ENCODE data around the gene RTP5. TPM values are rescaled to one million over a fixed set of nuclear protein-coding genes. Genes with fewer than 3 reads are reported as not detected.

The RTP5 gene
- total and polyA plus RNA-seq, 7 donors: 0.16 to 0.19 TPM; not detected in 5

- Histone ChIP-seq H3K4me3 (no peak overlapping the region), H3K27me3 (peaks cover 10 to 82% (median 43%) of the 10 kb centered on the region in 3 donors), H3K36me3 (no peaks in the 10 kb centered on the region), H3K9me3 (no peaks in the 10 kb centered on the region), H3K27ac (no peak overlapping the region), H3K4me1 (peaks cover 0 to 10% (median 2%) of the 10 kb centered on the region in 4 donors)
- TF ChIP-seq POLR2A (IDR thresholded peaks at IDR 0.05): no peak
- no peak for TF ChIP-seq EP300 (IDR thresholded peaks at IDR 0.05)
- no peak for DNase-seq
- intact Hi-C loops (cut with DNase I): no loop called here
- WGBS, 2 donors: 8 to 36% methylated on average over 15 of the region's 15 CpGs
Observed at GRCh38 chr2:241868661-241869081, 858 bp upstream of the RTP5 start.

- 85 to 93% methylated on average over 28 of the region's 28 CpGs for WGBS, 2 donors
- Histone ChIP-seq H3K4me3 (no peak overlapping the region), H3K27ac (no peak overlapping the region), H3K36me3 (no peaks in the 10 kb centered on the region), H3K4me1 (peaks cover 0 to 9% (median 0%) of the 10 kb centered on the region in 4 donors), H3K27me3 (peaks cover 7 to 68% (median 31%) of the 10 kb centered on the region in 3 donors), H3K9me3 (no peaks in the 10 kb centered on the region)
- TF ChIP-seq EP300 (IDR thresholded peaks at IDR 0.05) (no peak), CTCF (IDR thresholded peaks at IDR 0.05) (no peak), POLR2A (IDR thresholded peaks at IDR 0.05) (no peak), POLR2AphosphoS5 (IDR thresholded peaks at IDR 0.05) (no peak)
- intact Hi-C loops (cut with DNase I): no loop called here
- no peak for DNase-seq
Observed at GRCh38 chr2:241870081-241870541, 582 bp downstream of the RTP5 start.

GRCh38 chr2:241870611-241871537, 1.3 kb downstream of the RTP5 start:
- Histone ChIP-seq H3K27ac (no peak overlapping the region), H3K36me3 (no peaks in the 10 kb centered on the region), H3K9me3 (no peaks in the 10 kb centered on the region), H3K4me3 (no peak overlapping the region), H3K27me3 (peaks cover 7 to 60% (median 23%) of the 10 kb centered on the region in 3 donors), H3K4me1 (peaks cover 0 to 9% (median 0%) of the 10 kb centered on the region in 4 donors)
- WGBS, 2 donors: 57 to 73% methylated on average over 28 of the region's 28 CpGs
- intact Hi-C loops (cut with DNase I): no loop called here
- TF ChIP-seq POLR2AphosphoS5 (IDR thresholded peaks at IDR 0.05) (no peak), CTCF (IDR thresholded peaks at IDR 0.05) (no peak), EP300 (IDR thresholded peaks at IDR 0.05) (no peak)
- DNase-seq: no peak

- no peaks in the 10 kb centered on the region for H3K36me3 ChIP-seq
- TF ChIP-seq EP300 (IDR thresholded peaks at IDR 0.05) (no peak), CTCF (IDR thresholded peaks at IDR 0.05) (no peak), POLR2A (IDR thresholded peaks at IDR 0.05) (no peak), POLR2AphosphoS5 (IDR thresholded peaks at IDR 0.05) (no peak)
- peaks cover 4 to 51% (median 15%) of the 10 kb centered on the region in 3 donors for H3K27me3 ChIP-seq
- WGBS, 2 donors: 73 to 90% methylated on average over 38 of the region's 38 CpGs
- no peak overlapping the region for H3K4me3 ChIP-seq
- no peaks in the 10 kb centered on the region for H3K9me3 ChIP-seq
- DNase-seq: no peak
- H3K4me1 ChIP-seq: peaks cover 0 to 9% (median 0%) of the 10 kb centered on the region in 4 donors
- no peak overlapping the region for H3K27ac ChIP-seq
- intact Hi-C loops (cut with DNase I): no loop called here
Observed at GRCh38 chr2:241871538-241872312, 2.2 kb downstream of the RTP5 start.

GRCh38 chr2:241872313-241872642, 2.7 kb downstream of the RTP5 start:
- no peak for DNase-seq
- intact Hi-C loops (cut with DNase I): no loop called here
- Histone ChIP-seq H3K27me3 (peaks cover 0 to 46% (median 10%) of the 10 kb centered on the region in 3 donors), H3K27ac (no peak overlapping the region), H3K36me3 (no peaks in the 10 kb centered on the region), H3K9me3 (no peaks in the 10 kb centered on the region), H3K4me3 (no peak overlapping the region), H3K4me1 (peaks cover 0 to 9% (median 0%) of the 10 kb centered on the region in 4 donors)
- 86 to 89% methylated on average over 15 of the region's 15 CpGs for WGBS, 2 donors
- TF ChIP-seq POLR2AphosphoS5 (IDR thresholded peaks at IDR 0.05) (no peak), CTCF (IDR thresholded peaks at IDR 0.05) (no peak), EP300 (IDR thresholded peaks at IDR 0.05) (no peak), POLR2A (IDR thresholded peaks at IDR 0.05) (no peak)
